Measurements from ENCODE around the gene TEX55.

The TEX55 gene

GRCh38 chr3:119147494-119147893 is 1.5 kb downstream of the TEX55 start:
- no peaks in the 10 kb centered on the region for H3K36me3 ChIP-seq (ENCODE audit: insufficient read depth, low read length)
- no peak overlapping the region for H3K4me3 ChIP-seq (ENCODE audit: low read depth in 1 of 2, low read length in 2 of 2)
- ATAC-seq (ENCODE audit: insufficient read depth, low read depth) = no peak
- H4K20me1 ChIP-seq (ENCODE audit: insufficient read depth, low read length) = no peaks in the 10 kb centered on the region
- no peak for DNase-seq
- H3K4me1 ChIP-seq (ENCODE audit: insufficient read depth, low read length) = no peaks in the 10 kb centered on the region
- no peak overlapping the region for H2AFZ ChIP-seq (ENCODE audit: low read depth, low read length)
- no peaks in the 10 kb centered on the region for H3K27me3 ChIP-seq (ENCODE audit: insufficient read depth, low read length, poor library complexity)
- H3K4me2 ChIP-seq (ENCODE audit: insufficient read depth, low read length) = no peak overlapping the region
- no peaks in the 10 kb centered on the region for H3K9me3 ChIP-seq (ENCODE audit: insufficient read depth, low read length, severe bottlenecking)
- TF ChIP-seq CTCF (IDR thresholded peaks at IDR 0.05; ENCODE audit: borderline replicate concordance, extremely low read depth, low read length, poor library complexity, severe bottlenecking) = no peak
- no peak for TF ChIP-seq EZH2 (IDR thresholded peaks at IDR 0.05; ENCODE audit: borderline replicate concordance, low read depth, low read length, severe bottlenecking)
- H3K9ac ChIP-seq (ENCODE audit: low read depth, low read length) = no peak overlapping the region
- H3K79me2 ChIP-seq (ENCODE audit: insufficient read depth, low read length) = no peaks in the 10 kb centered on the region
- no peak overlapping the region for H3K27ac ChIP-seq (ENCODE audit: low read length)

GRCh38 chr3:119148493-119149180 is 2.7 kb downstream of the TEX55 start:
- no peaks in the 10 kb centered on the region for H3K27me3 ChIP-seq (ENCODE audit: insufficient read depth, low read length, poor library complexity)
- ATAC-seq (ENCODE audit: insufficient read depth, low read depth) (no peak), DNase-seq (no peak)
- no peaks in the 10 kb centered on the region for H3K36me3 ChIP-seq (ENCODE audit: insufficient read depth, low read length)
- no peaks in the 10 kb centered on the region for H3K9me3 ChIP-seq (ENCODE audit: insufficient read depth, low read length, severe bottlenecking)
- no peaks in the 10 kb centered on the region for H3K4me1 ChIP-seq (ENCODE audit: insufficient read depth, low read length)
- H3K79me2 ChIP-seq (ENCODE audit: insufficient read depth, low read length) = no peaks in the 10 kb centered on the region
- H4K20me1 ChIP-seq (ENCODE audit: insufficient read depth, low read length) = no peaks in the 10 kb centered on the region
- no peak overlapping the region for H3K27ac ChIP-seq (ENCODE audit: low read length)
- no peak overlapping the region for H3K4me3 ChIP-seq (ENCODE audit: low read depth in 1 of 2, low read length in 2 of 2)
- H3K9ac ChIP-seq (ENCODE audit: low read depth, low read length) = no peak overlapping the region
- no peak overlapping the region for H3K4me2 ChIP-seq (ENCODE audit: insufficient read depth, low read length)
- H2AFZ ChIP-seq (ENCODE audit: low read depth, low read length) = no peak overlapping the region
- TF ChIP-seq EZH2 (IDR thresholded peaks at IDR 0.05; ENCODE audit: borderline replicate concordance, low read depth, low read length, severe bottlenecking) (no peak), CTCF (IDR thresholded peaks at IDR 0.05; ENCODE audit: borderline replicate concordance, extremely low read depth, low read length, poor library complexity, severe bottlenecking) (no peak)

GRCh38 chr3:119149484-119149883 is 3.5 kb downstream of the TEX55 start:
- H3K4me1 ChIP-seq (ENCODE audit: insufficient read depth, low read length) = no peaks in the 10 kb centered on the region
- H3K27ac ChIP-seq (ENCODE audit: low read length) = no peak overlapping the region
- H3K4me3 ChIP-seq (ENCODE audit: low read depth in 1 of 2, low read length in 2 of 2) = no peak overlapping the region
- H3K79me2 ChIP-seq (ENCODE audit: insufficient read depth, low read length) = no peaks in the 10 kb centered on the region
- no peak overlapping the region for H3K4me2 ChIP-seq (ENCODE audit: insufficient read depth, low read length)
- H3K9me3 ChIP-seq (ENCODE audit: insufficient read depth, low read length, severe bottlenecking) = no peaks in the 10 kb centered on the region
- TF ChIP-seq CTCF (IDR thresholded peaks at IDR 0.05; ENCODE audit: borderline replicate concordance, extremely low read depth, low read length, poor library complexity, severe bottlenecking) (no peak), EZH2 (IDR thresholded peaks at IDR 0.05; ENCODE audit: borderline replicate concordance, low read depth, low read length, severe bottlenecking) (no peak)
- H3K9ac ChIP-seq (ENCODE audit: low read depth, low read length) = no peak overlapping the region
- no peak for ATAC-seq (ENCODE audit: insufficient read depth, low read depth)
- DNase-seq = no peak
- H4K20me1 ChIP-seq (ENCODE audit: insufficient read depth, low read length) = no peaks in the 10 kb centered on the region
- no peaks in the 10 kb centered on the region for H3K36me3 ChIP-seq (ENCODE audit: insufficient read depth, low read length)
- no peaks in the 10 kb centered on the region for H3K27me3 ChIP-seq (ENCODE audit: insufficient read depth, low read length, poor library complexity)
- no peak overlapping the region for H2AFZ ChIP-seq (ENCODE audit: low read depth, low read length)
